ENCODE data around the gene METAP1D.

Gene METAP1D

DNA sequence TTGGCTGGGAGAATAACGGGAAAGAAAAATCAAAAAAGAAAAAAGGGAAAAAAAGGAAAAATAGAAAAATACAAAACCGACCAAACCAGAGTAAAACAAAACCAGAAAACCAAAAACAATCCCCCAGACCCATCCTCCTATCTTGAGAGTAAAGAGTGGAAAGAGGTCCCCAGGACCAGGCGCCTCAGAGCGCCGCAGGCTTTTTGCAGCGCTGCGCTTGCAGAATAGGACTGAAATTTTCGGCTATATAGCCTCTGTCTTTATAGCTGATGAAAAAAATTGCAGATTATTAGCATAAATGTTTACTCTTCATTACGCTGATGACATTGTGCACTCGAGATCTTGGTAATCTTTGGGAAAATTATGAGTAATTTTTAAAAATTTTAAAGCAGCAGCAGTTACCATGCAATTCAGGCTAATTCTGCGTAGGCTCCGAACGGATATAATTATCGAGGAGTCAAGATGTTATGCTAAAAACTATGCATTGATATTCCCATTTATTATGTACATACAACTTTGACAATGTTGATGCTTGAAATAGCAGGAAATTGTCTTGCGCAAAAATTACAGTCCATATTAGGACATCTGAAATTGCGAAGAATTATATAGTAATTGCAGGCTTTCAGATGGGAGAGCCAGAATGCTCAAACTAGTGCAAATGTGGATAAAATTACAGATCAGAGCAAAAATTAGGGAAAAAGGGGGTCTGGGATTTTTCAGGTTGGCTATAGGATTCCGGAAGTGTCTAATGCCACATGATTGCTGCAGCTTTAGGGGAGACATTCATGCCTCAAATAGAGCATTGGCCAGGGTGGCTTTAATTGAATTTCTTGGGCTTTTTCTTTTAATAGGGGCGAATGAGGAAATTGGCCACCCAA, 93.9 kb downstream of the METAP1D start:
- no peak for DNase-seq

GRCh38 chr2:172094294-172095145, 94.8 kb downstream of the METAP1D start:
- no peak for DNase-seq

DNA sequence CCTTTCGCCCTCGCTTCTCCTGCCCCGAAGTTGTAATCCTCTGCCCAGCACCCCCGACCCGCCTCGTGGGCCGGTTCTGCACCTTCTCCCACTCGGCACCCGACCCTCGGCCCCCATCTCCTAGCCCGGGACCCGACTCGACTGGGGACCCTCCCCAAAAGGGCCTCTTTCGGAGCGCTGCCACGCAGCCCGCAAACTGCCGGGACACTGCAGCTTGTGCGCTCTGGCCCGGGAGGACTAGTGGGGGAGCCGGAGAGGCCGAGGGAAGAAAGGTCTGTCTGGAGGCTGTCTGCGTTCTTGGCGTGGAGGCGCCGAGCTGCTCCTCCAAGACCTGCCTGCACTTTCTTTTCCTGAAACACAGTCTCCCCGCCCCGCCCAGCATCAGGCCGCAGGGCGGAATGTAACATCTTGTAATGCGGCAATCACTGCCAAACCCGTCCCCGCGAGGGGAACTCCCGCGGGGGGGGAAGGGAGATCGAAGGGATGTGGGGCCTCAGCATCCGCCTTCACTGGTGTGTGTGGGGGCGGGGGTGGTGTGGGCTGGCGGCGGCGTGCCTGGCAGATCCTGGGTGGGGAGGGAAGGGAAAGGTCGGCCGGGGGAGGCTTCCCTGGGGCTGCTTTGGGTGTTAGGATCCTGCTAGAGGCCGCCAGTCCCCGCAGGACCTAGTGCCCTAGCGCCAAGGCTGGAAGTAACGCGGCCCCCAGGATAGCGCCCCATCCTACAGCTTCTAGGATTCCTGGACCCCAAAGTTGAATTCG, 95.6 kb downstream of the METAP1D start:
- DNase-seq = peak; percentile 61

DNA sequence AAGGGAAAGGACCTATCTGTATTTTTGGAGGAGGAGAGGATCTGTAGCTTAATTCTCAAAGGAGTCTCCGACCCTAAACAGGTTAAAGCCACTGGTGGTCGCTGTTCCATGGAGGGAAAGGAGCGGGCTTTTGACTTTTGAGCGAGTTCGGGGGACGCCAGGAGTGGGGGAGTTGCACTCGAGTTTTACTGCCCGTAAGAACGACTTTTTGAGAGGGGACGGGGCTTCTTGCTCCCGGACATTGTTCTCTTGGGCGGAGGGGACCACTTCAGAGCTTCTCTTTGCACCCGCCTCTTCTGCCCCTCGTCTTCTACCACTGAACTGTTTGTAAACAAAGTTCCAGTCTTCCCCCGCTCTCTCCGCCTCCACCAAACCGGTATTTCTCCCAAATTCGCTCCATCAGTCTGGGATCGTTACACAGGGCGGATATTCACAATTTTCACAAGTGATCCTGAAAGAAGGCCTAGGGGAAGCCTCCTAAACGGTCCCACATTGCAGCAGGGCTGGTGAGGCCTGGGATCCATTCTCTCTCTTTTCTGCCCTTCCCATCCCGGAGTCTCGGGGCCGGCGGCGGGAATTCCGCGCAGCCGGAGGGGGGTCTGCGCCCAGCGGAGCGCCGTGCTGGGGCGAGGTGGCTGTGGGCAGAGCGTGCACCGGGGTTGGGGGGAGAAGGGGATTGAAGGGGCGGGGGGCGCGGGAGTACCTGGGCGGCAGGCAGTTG, 96.3 kb downstream of the METAP1D start:
- no peak for DNase-seq

- no peak for DNase-seq
These were observed 97.1 kb downstream of the METAP1D start for GRCh38 chr2:172096626-172097547.

DNA sequence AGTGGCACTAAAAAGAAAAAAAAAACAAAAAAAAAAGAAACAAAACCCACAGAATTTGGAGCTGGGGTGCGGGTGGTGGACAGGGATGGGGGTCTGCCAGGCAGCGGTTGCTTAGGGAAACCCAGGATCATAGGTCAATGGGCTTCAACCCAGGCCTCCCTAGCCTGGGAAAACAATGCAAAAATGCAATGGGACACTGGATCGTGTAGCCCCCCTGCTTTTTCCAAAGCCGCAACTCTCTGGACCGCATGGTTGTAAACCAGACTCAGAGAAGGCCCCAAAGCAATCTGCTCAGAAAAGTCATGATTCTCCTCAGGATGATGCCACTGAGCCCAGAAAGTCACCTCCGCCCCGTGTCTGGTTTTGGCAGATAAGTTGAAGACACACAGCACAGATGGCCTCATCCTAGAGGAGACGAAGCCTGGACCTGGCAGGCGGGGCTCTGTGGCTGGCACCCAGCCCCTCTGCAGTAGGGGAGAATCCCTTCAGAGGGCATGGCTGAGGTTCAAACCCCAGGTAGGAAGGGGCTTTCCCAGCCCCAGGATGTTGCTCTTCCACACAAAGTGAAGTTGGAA, 97.9 kb downstream of the METAP1D start:
- no peak for DNase-seq

GRCh38 chr2:172098287-172098649, 98.5 kb downstream of the METAP1D start:
- no peak for DNase-seq

DNA sequence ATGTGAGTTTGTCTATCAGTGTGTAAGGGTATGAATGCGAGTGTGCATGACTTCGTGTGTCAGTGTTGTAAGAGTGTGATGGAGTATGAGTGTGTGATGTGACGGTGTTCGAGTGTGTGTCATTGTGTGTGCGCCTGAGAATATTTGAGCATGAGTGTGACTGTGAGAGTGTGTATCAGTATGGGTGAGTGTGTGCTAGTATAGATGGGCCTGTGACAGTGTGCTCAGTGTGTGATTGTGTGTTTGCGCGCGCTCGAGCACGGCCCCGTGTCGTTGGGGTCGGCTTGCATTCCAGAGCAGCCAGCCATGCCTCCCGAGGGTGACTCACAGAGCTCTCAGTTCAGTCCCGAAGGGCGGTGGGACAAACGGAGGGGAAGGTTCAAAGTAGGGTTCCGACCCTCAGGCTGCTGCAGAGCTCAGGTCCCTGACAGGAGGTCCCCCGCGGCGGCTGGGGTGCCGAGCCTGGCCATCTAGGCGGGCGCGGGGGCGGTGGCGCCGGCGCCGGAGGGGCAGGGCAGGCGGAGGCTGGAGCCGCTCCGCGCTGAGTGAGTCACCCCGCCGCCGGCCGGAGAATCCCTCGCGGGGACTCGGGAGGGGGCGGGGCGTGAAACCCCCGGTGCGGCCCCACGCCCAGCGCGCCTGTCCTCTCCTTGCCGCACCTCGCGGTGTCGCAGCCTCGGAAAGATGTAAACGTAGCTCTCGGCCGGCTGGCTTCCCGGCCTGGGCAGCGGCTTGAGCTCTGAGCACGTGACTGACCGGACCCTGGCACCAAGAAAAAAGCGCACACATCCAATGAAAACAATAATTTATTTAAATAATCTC, 99.1 kb downstream of the METAP1D start:
- peak; percentile 52 for DNase-seq

DNA sequence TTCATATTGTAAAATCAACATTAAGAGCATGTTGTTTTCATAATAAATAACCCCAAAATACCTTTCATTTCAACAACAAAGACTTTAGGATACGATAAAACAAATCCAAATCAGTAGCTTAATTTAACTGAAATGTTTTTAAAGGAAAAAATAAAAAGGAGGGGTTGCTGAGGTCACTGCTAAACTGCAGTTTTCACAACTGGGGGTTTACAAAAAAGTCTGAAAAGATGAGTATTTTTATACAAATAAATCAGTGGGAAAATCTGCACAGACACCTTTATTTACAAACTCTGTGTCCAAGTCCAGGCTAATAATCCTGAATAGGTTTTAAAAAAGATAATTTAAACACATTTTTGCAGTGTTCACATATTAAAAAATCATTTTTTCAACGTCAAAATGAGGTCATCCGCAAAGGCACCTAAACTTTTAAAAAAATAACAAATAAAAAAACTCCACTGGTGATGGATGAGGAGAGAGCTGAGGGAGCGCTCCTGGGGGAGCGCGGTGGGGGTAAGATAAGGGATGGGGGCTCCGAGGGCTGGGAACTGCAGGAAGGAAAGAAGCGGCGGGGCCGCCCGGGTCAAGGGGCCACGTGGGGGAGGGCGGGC, 99.8 kb downstream of the METAP1D start:
- no peak for DNase-seq

DNA sequence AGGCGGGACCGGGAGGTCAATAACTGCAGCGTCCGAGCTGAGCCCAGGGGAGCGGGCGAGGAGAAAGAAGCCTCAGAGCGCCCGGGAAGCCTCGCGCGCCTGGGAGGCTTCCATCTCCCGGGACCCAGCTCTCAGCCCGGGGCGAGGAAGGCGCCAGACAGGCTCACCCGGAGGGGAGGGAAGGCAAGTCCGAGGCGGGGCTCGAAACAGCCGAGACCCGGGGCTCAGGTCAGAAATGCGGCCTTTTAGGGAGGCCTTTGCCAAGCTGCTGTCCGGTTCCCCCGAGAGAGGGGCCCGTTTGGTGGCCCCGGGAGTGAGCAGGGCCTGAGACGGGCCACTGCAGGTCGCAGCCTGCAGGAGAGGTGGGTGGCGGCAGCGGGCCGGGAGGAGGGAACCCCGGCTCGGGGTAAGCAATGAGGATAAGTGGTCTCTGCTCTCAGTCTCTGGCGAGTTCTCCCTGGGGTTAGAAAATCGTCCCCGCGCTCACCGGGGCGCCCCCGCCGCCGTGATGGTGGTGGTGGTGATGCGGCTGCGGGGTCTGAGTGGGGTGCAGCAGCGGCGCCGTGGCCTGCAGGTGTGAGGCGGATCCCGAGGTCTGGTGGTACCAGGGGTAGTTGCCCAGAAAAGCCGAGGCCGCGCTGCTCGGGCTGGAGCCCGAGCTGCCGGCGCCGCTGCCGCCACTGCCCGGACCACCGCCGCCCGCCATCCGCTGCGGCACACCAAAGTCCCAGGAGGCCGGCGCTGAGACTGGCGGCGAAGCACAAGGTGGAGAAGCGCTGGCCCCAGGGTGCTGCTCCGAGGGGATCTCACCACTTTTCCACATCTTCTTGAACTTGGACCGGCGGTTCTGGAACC, 100.6 kb downstream of the METAP1D start:
- no peak for DNase-seq

- DNase-seq = no peak
These were observed 101.4 kb downstream of the METAP1D start for GRCh38 chr2:172100935-172101820.

DNA sequence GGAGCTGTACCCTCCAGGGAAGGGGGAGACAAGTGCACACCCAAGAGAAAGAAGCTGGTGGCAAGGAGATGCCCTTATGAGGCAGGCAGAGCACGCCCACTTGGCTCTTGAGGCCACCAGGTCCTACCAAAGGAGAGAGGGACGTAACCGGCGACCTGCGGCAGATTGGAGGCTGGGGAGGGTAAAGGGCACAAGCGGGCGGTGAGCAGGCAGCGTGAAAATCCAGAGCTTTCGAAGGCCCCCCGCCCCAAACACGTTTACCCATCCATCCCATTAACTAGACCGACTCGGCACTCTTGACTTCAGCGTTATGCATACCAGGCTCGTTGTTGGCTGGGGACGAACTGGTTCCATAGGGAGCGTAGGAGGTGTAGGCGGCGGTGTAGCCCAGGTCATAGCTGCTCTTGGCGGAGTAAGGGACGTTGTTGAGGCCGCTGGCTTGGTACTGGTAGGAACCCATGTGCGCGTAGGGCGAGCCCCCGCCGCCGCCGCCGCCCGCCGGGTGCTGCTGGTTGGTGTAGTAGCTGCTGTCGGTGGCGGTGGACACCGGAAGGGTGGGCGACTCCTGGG, 102.2 kb downstream of the METAP1D start:
- no peak for DNase-seq

DNA sequence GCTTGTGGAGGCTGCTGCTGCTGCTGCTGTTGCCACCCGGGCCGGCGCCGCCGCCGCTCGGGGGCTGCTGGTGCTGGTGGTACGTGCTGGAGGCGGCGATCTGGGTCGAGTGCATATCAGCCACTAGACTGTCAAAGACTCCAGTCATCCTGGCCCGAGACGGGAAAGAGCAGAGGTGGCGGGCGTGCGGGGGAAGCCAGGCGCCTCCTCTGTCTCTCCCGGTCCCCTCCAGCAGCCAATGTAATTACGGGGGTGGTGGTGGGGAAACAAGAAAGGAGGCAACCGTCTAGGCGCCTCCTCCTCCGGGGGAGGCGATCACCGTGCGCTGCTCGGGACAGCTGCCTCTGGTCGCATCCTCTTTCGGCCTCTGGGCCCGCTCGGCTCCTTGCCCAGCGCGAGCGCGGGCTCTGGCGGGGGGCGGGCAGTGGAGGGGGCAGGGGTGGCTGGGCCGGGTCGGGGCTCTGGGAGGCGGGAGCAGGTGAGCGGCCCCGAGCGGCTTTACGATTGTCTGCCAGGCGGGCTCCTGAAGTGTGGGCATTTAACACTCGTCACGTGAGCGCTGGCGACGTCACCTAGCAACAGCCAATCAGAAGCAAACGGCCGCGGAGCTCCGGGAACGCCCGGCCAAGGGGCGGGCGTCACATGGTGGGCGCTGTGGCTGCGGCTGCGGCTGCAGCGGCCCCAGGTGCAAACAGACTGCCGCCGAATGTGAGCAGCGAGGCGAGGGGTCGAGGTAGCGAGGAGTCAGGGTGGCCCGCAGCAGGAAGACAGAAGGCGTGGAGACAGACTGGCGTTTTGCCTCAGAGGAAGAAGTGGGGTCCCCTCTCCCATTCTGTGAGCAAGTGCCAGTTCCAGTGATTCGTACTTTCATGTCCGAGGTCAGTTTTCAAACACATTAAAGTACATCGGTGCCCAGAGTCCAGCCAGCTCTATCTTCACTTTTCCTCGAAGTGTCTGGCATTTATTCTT, 102.9 kb downstream of the METAP1D start, which contains the start of gene DLX2:
Gene DLX2, minus strand, starts transcription at position 510 of the 969 bp plus-strand sequence. Its CDS starts 362 bp downstream, at position 148.
- DNase-seq = peak; percentile 70

- peak; percentile 71 for DNase-seq
These were observed 103.9 kb downstream of the METAP1D start for GRCh38 chr2:172103471-172104272.

Measured in stimulated activated CD4-positive, alpha-beta T cell treated with anti-CD3 and anti-CD28 coated beads, Interleukin-4, amount 100 ng/mL, for 1 hour (primary cell).